Upper lobe of left lung (tissue), 6 donors: ENCODE data around the gene PAQR3. TPM values are rescaled to one million over a fixed set of nuclear protein-coding genes. Genes with fewer than 3 reads are reported as not detected.
A peak's percentile ranks its signal among the peaks of the same experiment; 100 is the strongest.

Source experiments
- ATAC-seq, 2 donors: fragments of 200-7000 bp; cut with Tn5 transposase; one replicate each; pipeline ENCODE4 v1.9.1; 2022; ENCODE audit warnings: mild to moderate bottlenecking in 2 of 2, moderate library complexity in 2 of 2; ENCODE audit not compliant: low FRiP score in 2 of 2
- DNase-seq, 2 donors: peaks; one replicate each; pipeline ENCODE4 v3.0.0-alpha.2; 2019 to 2020
- H3K27ac ChIP-seq, 4 donors: fragments of 200-600 bp; sonication (generic); one replicate each; pipeline ENCODE4 v1.5.1; 2016 to 2019
- H3K27me3 ChIP-seq, 4 donors: fragments of 200-600 bp; sonication (generic); one replicate each; pipeline ENCODE4 v1.5.1; 2017 to 2019
- H3K36me3 ChIP-seq, 4 donors: fragments of 200-600 bp; sonication (generic); one replicate each; pipeline ENCODE4 v1.5.1; 2016 to 2019
- H3K4me1 ChIP-seq, 4 donors: fragments of 200-600 bp; sonication (generic); one replicate each; pipeline ENCODE4 v1.5.1; 2018 to 2019
- H3K4me3 ChIP-seq, 4 donors: fragments of 200-600 bp; sonication (generic); one replicate each; pipeline ENCODE4 v1.5.1; 2017 to 2019; ENCODE audit warnings: mild to moderate bottlenecking in 2 of 4, moderate library complexity in 1 of 4
- H3K9me3 ChIP-seq, 4 donors: fragments of 200-600 bp; sonication (generic); one replicate each; pipeline ENCODE4 v1.5.1; 2018 to 2019
- EP300 ChIP-seq, 4 donors: sonication (generic); formaldehyde crosslinking; IDR thresholded peaks; one replicate each; pipeline ENCODE4 v1.5.1; 2017; ENCODE audit warnings: antibody characterized with exemption in 4 of 4, control low read depth in 2 of 4
- POLR2A ChIP-seq, 4 donors: fragments of 450-650 bp; IDR thresholded peaks; one replicate each; pipeline ENCODE4 v1.5.1; 2016 to 2017; ENCODE audit warnings: antibody characterized with exemption in 4 of 4, mild to moderate bottlenecking in 2 of 4
- POLR2AphosphoS5 ChIP-seq, 2 donors: sonication (generic); formaldehyde crosslinking; IDR thresholded peaks; one replicate each; pipeline ENCODE4 v1.5.1; 2017; ENCODE audit warnings: antibody characterized with exemption in 2 of 2
- WGBS, 2 donors: methylation state at CpG; one replicate each; pipeline ENCODE4 v1.1.5; 2017 to 2018; 5-methylcytosine and 5-hydroxymethylcytosine counted together
- total RNA-seq, 6 donors: library from RNA; depleted of rRNA in 4 of 6; stranded (reverse); fragments of >200 nt in 4 of 6; gene quantifications; one replicate each; pipeline versions ENCODE4 v1.1.0 to v1.2.1, GENCODE V29; 2016 to 2021
- TF ChIP-seq, protein P1 (sequence below), 6 experiments: fragments of 450-650 bp in 4 of 6; fragments of 200-600 bp in 2 of 6; sonication (generic) in 2 of 6; IDR thresholded peaks; one replicate each; pipeline ENCODE4 v1.5.1; 2016 to 2019; ENCODE audit warnings: antibody characterized with exemption in 6 of 6
- donor health status: DM: no; HTN: no; CAD: no; lungs with moderate emphysema.
- donor health status: DM: no; HTN: yes; CAD: no; lungs with severe emphysema.

PAQR3 gene, protein sequence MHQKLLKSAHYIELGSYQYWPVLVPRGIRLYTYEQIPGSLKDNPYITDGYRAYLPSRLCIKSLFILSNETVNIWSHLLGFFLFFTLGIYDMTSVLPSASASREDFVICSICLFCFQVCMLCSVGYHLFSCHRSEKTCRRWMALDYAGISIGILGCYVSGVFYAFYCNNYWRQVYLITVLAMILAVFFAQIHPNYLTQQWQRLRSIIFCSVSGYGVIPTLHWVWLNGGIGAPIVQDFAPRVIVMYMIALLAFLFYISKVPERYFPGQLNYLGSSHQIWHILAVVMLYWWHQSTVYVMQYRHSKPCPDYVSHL
- 10 to 100 TPM in 1 of 6 donors, 1 to 10 TPM in 5; 3.4 to 14.2 (median 9.0) TPM for total RNA-seq

DNA sequence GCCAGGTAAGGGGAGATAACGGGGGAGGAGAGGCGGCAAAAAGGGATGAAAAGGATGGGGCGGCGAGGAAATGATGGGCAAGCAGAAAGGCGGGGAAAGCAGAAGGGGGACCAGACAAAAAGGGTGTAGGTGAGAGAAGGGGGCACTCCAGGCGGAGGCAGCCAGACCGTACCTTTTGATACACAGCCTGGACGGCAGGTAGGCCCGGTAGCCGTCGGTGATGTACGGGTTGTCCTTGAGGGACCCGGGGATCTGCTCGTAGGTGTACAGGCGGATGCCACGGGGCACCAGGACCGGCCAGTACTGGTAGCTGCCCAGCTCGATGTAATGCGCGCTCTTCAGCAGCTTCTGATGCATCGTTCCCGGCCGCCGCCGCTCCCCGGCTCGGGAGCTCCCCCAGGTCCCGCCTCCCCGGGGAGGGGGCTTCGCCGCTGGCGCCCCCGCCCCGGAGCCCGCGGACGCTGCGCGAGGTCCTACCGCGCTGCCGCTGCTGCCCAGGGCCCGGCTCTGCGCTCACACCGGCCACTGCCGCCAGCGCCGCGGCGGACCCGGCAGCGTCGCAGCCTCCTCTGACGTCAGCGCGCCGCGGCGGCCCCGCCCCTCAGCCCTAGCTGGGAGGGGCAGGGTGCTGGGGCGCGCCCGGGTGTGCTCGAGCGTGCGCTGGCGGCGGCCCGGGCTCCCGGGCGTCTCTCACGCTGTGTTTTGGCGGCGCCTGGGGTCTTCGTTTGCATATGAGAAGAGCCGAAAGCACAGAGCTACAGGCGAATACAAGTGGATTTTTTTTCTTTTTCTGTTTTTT is at the start of gene PAQR3:
PAQR3 (minus strand) TSS at position 571 of the 799 bp plus-strand sequence; CDS start at position 357, 214 bp downstream.
- TF ChIP-seq POLR2AphosphoS5 (IDR thresholded peaks at IDR 0.05): peak in 1 of 2 donors; percentile 50
- TF ChIP-seq, protein P1, sequence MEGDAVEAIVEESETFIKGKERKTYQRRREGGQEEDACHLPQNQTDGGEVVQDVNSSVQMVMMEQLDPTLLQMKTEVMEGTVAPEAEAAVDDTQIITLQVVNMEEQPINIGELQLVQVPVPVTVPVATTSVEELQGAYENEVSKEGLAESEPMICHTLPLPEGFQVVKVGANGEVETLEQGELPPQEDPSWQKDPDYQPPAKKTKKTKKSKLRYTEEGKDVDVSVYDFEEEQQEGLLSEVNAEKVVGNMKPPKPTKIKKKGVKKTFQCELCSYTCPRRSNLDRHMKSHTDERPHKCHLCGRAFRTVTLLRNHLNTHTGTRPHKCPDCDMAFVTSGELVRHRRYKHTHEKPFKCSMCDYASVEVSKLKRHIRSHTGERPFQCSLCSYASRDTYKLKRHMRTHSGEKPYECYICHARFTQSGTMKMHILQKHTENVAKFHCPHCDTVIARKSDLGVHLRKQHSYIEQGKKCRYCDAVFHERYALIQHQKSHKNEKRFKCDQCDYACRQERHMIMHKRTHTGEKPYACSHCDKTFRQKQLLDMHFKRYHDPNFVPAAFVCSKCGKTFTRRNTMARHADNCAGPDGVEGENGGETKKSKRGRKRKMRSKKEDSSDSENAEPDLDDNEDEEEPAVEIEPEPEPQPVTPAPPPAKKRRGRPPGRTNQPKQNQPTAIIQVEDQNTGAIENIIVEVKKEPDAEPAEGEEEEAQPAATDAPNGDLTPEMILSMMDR (IDR thresholded peaks at IDR 0.05): peak in 3 of 6 experiments; percentile 6 to 43 (median 17)
- peak in 3 of 4 donors; percentile 70 to 90 (median 84) for TF ChIP-seq POLR2A (IDR thresholded peaks at IDR 0.05)
- TF ChIP-seq EP300 (IDR thresholded peaks at IDR 0.05): no peak
- no peaks in the 10 kb centered on the region for H3K36me3 ChIP-seq
- H3K4me3 ChIP-seq: peak within 1 kb of the TSS; percentile 69 to 85 (median 82)
- H3K27me3 ChIP-seq: no peaks in the 10 kb centered on the region
- peak within 1 kb of the TSS; percentile 50 to 82 (median 68) for H3K27ac ChIP-seq
- 1% methylated on average over 30 to 45 of the region's 77 CpGs for WGBS, 2 donors
- H3K4me1 ChIP-seq: peaks cover 5 to 21% (median 12%) of the 10 kb centered on the region in 4 donors
- H3K9me3 ChIP-seq: no peaks in the 10 kb centered on the region
- peak; percentile 87 to 99 for DNase-seq
- peak; percentile 95 to 99 for ATAC-seq

DNA sequence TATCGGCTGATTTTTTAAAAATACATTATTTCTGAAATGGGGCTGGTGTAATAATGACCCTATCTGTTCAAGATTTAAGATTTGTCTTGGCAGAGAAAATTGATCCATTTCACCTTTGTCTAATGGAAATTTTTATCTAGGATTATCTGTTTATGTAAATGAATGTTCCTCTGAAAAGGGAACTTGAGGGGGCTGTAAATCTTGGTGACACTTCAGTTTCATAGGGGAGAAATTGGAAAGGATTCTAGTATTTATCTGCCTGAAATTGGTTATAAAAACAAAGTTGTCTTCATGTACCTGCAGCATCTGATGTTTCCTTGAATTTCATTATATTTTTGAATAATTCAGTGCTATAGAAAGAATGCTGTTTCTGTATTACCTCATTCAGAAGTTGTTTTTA is 48.4 kb upstream of the PAQR3 start:
- Histone ChIP-seq H3K9me3 (no peaks in the 10 kb centered on the region), H3K4me1 (no peaks in the 10 kb centered on the region), H3K4me3 (no peak overlapping the region), H3K36me3 (no peaks in the 10 kb centered on the region), H3K27ac (no peak overlapping the region), H3K27me3 (no peaks in the 10 kb centered on the region)
- TF ChIP-seq, protein P1 (IDR thresholded peaks at IDR 0.05): no peak
- no peak for TF ChIP-seq POLR2A (IDR thresholded peaks at IDR 0.05)
- no peak for TF ChIP-seq POLR2AphosphoS5 (IDR thresholded peaks at IDR 0.05)
- no peak for TF ChIP-seq EP300 (IDR thresholded peaks at IDR 0.05)
- no peak for DNase-seq
- ATAC-seq: no peak
- 95 to 100% methylated on average over 1 of the region's 1 CpG for WGBS, 2 donors

DNA sequence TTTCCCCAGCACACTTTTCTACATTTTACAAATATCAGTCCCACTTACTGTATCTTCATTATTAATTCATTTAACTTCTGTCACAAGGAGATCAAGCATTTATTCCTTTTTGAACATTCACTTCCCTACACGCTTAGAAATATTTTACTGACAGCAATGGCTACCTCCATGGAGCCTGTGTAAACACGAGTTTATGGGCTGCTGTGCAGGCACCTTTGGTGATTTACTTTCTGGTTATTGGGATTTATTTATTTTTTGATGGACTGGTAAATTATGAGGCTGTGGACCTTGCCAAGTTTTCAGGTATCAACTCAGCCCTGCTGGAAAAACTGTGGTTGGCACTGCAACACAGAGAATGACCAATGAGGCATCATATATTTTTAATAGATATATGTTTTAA is 45.4 kb upstream of the PAQR3 start:
- Histone ChIP-seq H3K4me3 (no peak overlapping the region), H3K36me3 (no peaks in the 10 kb centered on the region), H3K4me1 (no peaks in the 10 kb centered on the region), H3K27ac (no peak overlapping the region), H3K27me3 (no peaks in the 10 kb centered on the region), H3K9me3 (no peaks in the 10 kb centered on the region)
- TF ChIP-seq POLR2A (IDR thresholded peaks at IDR 0.05): no peak
- no peak for TF ChIP-seq POLR2AphosphoS5 (IDR thresholded peaks at IDR 0.05)
- TF ChIP-seq EP300 (IDR thresholded peaks at IDR 0.05): no peak
- TF ChIP-seq, protein P1 (IDR thresholded peaks at IDR 0.05): no peak
- 63 to 78% methylated on average over 2 of the region's 2 CpGs for WGBS, 2 donors
- no peak for ATAC-seq
- DNase-seq: no peak

DNA sequence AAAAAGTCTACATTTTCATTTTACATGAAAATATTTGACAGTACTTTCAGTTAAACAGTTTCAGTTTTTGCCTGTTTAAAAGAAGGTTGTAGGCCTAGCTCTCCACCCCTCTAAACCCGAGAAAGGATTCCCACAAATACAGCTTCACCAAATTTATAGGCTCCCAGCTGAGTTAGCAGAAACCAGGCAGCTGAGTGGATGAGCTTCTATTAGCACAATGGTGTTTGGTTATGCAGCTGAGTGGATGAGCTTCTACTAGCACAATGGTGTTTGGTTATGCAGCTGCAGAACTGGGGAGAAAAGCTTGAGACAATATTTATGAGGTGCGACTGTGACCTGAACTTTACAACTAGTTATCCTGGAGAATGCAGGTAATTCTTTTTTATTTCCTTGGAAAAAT is 36.6 kb upstream of the PAQR3 start:
- ATAC-seq (no peak), DNase-seq (no peak)
- Histone ChIP-seq H3K27me3 (no peaks in the 10 kb centered on the region), H3K27ac (no peak overlapping the region), H3K4me1 (no peaks in the 10 kb centered on the region), H3K4me3 (no peak overlapping the region), H3K9me3 (no peaks in the 10 kb centered on the region), H3K36me3 (no peaks in the 10 kb centered on the region)
- TF ChIP-seq, protein P1 (IDR thresholded peaks at IDR 0.05): no peak
- TF ChIP-seq POLR2AphosphoS5 (IDR thresholded peaks at IDR 0.05): no peak
- TF ChIP-seq POLR2A (IDR thresholded peaks at IDR 0.05): no peak
- no peak for TF ChIP-seq EP300 (IDR thresholded peaks at IDR 0.05)
- WGBS, 2 donors: 87 to 89% methylated on average over 2 of the region's 2 CpGs
